ENCODE data around the gene ADAMTS7. TPM values are rescaled to one million over a fixed set of nuclear protein-coding genes. Genes with fewer than 3 reads are reported as not detected.
"Not testable (repeated sequence)": the region's sequence is repeated elsewhere in the genome, so short reads cannot be mapped to it uniquely, and the experiment has no call there.

ADAMTS7 gene
- total and polyA plus RNA-seq, 8 donors, result 0.31 to 102 (median 2.3) TPM

GRCh38 chr15:78732634-78733033 is 78.6 kb downstream of the ADAMTS7 start:
- Histone ChIP-seq H3K27ac (no peak overlapping the region), H3K4me1 (peaks cover 0 to 4% (median 0%) of the 10 kb centered on the region in 4 donors), H3K4me3 (no peak overlapping the region), H3K27me3 (peaks cover 0 to 10% (median 0%) of the 10 kb centered on the region in 3 donors), H3K36me3 (no peaks in the 10 kb centered on the region), H3K9me3 (no peaks in the 10 kb centered on the region)
- no peak for DNase-seq
- 51 to 86% (median 65%) methylated on average over 2 of the region's 2 CpGs for WGBS, 5 donors
- no peak for TF ChIP-seq EP300 (IDR thresholded peaks at IDR 0.05)
- intact Hi-C loops (cut with DNase I; ENCODE audit: low total_unique reads), result no loop called here

- intact Hi-C loops (cut with DNase I; ENCODE audit: low total_unique reads), result no loop called here
- H3K36me3 ChIP-seq, result no peaks in the 10 kb centered on the region
- 82 to 90% (median 89%) methylated on average over 6 of the region's 6 CpGs for WGBS, 5 donors
- H3K27ac ChIP-seq, result no peak overlapping the region
- no peaks in the 10 kb centered on the region for H3K9me3 ChIP-seq
- no peak for DNase-seq
- peaks cover 0 to 10% (median 0%) of the 10 kb centered on the region in 3 donors for H3K27me3 ChIP-seq
- no peak overlapping the region for H3K4me3 ChIP-seq
- peaks cover 0 to 4% (median 0%) of the 10 kb centered on the region in 4 donors for H3K4me1 ChIP-seq
- TF ChIP-seq EP300 (IDR thresholded peaks at IDR 0.05), result no peak
- no peak for TF ChIP-seq POLR2A (IDR thresholded peaks at IDR 0.05)
- no peak for TF ChIP-seq CTCF (IDR thresholded peaks at IDR 0.05)
- no peak for TF ChIP-seq POLR2AphosphoS5 (IDR thresholded peaks at IDR 0.05)
Observed at GRCh38 chr15:78730955-78731354, 80.3 kb downstream of the ADAMTS7 start.

GRCh38 chr15:78728427-78728826 is 82.8 kb downstream of the ADAMTS7 start:
- not testable (repeated sequence) for H3K27ac ChIP-seq

GRCh38 chr15:78727561-78727960 is 83.7 kb downstream of the ADAMTS7 start:
- Histone ChIP-seq H3K36me3 (no peaks in the 10 kb centered on the region), H3K27me3 (no peaks in the 10 kb centered on the region), H3K9me3 (no peaks in the 10 kb centered on the region), H3K27ac (no peak overlapping the region), H3K4me1 (peaks cover 0 to 4% (median 0%) of the 10 kb centered on the region in 4 donors), H3K4me3 (no peak overlapping the region)
- 49 to 61% (median 58%) methylated on average over 5 of the region's 5 CpGs for WGBS, 5 donors
- intact Hi-C loops (cut with DNase I; ENCODE audit: low total_unique reads), result no loop called here
- TF ChIP-seq CTCF (IDR thresholded peaks at IDR 0.05) (no peak), POLR2AphosphoS5 (IDR thresholded peaks at IDR 0.05) (no peak), POLR2A (IDR thresholded peaks at IDR 0.05) (no peak), EP300 (IDR thresholded peaks at IDR 0.05) (no peak)
- DNase-seq, result no peak

More at GRCh38 chr15:78728427-78728826, 82.8 kb downstream of the ADAMTS7 start:
- DNase-seq; H3K4me1 ChIP-seq; intact Hi-C loops (cut with DNase I; ENCODE audit: low total_unique reads); H3K4me3 ChIP-seq; H3K36me3 ChIP-seq; H3K27me3 ChIP-seq; H3K9me3 ChIP-seq: not testable (repeated sequence)
- WGBS, 5 donors, result 22 to 63% (median 34%) methylated on average over 1 of the region's 1 CpG

GRCh38 chr15:78726870-78727551 is 84.3 kb downstream of the ADAMTS7 start:
- intact Hi-C loops (cut with DNase I; ENCODE audit: low total_unique reads), result no loop called here
- TF ChIP-seq EP300 (IDR thresholded peaks at IDR 0.05), result no peak
- TF ChIP-seq CTCF (IDR thresholded peaks at IDR 0.05), result no peak
- no peak for TF ChIP-seq POLR2AphosphoS5 (IDR thresholded peaks at IDR 0.05)
- TF ChIP-seq POLR2A (IDR thresholded peaks at IDR 0.05), result no peak
- DNase-seq, result peak in 1 of 2 donors; percentile 34
- 77 to 85% (median 81%) methylated on average over 13 to 14 of the region's 14 CpGs for WGBS, 5 donors
- no peaks in the 10 kb centered on the region for H3K27me3 ChIP-seq
- no peak overlapping the region for H3K4me3 ChIP-seq
- peaks cover 0 to 4% (median 0%) of the 10 kb centered on the region in 4 donors for H3K4me1 ChIP-seq
- H3K9me3 ChIP-seq, result no peaks in the 10 kb centered on the region
- no peaks in the 10 kb centered on the region for H3K36me3 ChIP-seq
- no peak overlapping the region for H3K27ac ChIP-seq

- WGBS, 5 donors, result 58 to 74% (median 60%) methylated on average over 21 of the region's 21 CpGs
- peak in 1 of 2 donors; percentile 35 for DNase-seq
- intact Hi-C loops (cut with DNase I; ENCODE audit: low total_unique reads), result not testable (repeated sequence)
Observed at GRCh38 chr15:78719819-78720450, 91.3 kb downstream of the ADAMTS7 start.

More at GRCh38 chr15:78719819-78720450, 91.3 kb downstream of the ADAMTS7 start:
- H3K9me3 ChIP-seq, H3K36me3 ChIP-seq, H3K4me3 ChIP-seq, H3K27ac ChIP-seq, H3K4me1 ChIP-seq, H3K27me3 ChIP-seq: not testable (repeated sequence)
